Inferior parietal cortex (tissue), 1 donor: ENCODE results near the gene ACTMAP.
"Not testable (repeated sequence)": the region's sequence is repeated elsewhere in the genome, so short reads cannot be mapped to it uniquely, and the experiment has no call there.

Experiments
- DNase-seq: peaks from one replicate; pipeline ENCODE4 v3.0.0-alpha.2; 2016; ENCODE audit errors: extremely low spot score

ACTMAP gene

DNA sequence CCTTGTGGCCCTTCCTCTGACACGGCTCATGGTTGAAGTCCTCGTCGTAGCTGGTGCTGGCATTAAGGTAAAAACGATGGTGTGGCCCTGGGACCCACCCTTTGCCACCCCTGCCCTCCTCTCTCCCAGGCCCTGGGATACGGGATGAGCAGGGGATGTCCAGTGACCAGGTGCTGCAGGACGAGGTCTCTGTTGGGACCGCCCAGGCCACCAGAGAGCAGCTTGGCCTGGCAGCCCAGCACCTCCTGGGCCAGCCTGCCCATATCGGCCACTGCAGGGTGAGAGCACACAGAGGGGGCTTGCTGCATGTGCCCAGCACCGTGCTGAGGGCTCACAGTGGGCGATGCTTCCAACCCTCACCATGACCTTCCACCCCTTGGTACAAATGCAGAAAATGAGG, 6.4 kb downstream of the ACTMAP start:
- DNase-seq = no peak

- no peak for DNase-seq
Measured at GRCh38 chr19:40742886-40743285, 7.4 kb downstream of the ACTMAP start.

GRCh38 chr19:40742477-40742876, 7.8 kb downstream of the ACTMAP start:
- DNase-seq = no peak

DNA sequence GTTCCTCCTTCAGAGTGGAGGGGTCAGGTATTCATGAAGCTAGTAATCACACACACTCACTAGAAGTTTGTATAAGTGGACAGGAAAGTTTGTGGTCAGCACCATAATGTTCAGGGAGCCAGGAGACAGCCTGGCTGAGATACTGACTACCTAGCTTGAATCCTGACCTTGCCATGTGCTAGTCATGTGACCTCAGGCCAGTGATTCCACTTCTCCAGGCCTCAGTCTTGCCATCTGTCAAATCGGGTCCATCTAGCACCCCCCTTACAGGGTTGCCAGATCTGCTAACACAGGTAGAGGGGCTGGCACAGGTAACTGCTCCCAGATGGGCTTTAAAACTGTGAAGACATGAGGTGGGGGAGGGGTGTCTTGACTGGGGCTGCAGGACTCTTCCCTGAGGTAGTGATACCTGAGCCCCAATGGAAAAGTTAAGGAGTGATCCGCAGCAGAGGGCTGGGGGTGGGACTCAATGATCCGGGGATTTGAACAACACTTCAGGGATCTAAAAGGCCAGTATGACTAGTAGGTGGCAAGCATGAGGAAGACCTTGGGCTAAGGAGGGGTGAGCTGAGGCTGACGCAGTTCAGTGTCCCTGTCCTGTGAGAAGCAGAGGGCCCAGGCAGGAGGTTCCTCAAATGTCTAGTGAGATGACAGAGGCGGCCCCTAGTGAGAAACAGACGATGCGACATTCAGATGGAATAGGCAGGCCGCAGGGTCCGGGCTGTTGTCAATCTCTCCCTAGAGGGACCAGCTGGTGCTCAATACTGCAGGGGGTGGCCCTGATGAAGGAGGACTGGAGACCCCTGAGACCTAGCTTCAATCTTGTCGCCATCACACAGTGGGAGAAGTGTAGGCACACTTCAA, 8.5 kb downstream of the ACTMAP start:
- no peak for DNase-seq

GRCh38 chr19:40740747-40741146, 9.5 kb downstream of the ACTMAP start:
- DNase-seq = peak; percentile 58

GRCh38 chr19:40739871-40740703, 10.2 kb downstream of the ACTMAP start:
- DNase-seq = no peak

DNA sequence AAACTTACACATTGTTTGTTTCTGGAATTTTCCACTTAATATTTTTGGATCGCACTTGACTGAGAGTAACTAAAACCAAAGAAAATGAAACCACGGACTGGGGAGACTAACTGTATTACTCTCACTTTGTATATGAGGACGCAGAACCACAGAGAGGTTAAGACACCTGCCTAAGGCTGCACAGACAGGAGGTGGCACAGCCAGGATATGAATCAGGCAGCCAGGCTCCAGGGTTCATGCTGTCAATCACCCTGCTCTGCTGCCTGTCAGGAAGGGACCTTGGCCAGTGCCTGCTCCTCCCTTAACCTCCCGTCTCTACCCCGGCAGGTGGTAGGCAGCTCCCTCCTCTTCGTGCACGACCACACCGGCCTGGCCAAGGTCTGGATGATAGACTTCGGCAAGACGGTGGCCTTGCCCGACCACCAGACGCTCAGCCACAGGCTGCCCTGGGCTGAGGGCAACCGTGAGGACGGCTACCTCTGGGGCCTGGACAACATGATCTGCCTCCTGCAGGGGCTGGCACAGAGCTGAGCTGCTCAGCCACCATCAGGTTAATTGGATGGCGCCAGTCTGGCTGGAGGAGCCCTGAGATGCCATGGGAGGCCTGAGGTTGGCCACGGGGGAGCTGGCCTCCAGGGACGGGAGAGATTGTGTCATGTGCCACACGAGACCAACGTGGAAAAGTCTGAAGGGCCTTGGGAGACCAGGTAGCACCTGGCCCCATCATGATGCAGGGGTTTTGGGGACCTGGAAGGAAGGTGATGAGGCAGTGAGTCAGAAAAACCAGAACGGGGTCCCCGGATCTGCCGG, 11.0 kb downstream of the ACTMAP start:
- DNase-seq = no peak

GRCh38 chr19:40737102-40737644, 13.1 kb downstream of the ACTMAP start:
- no peak for DNase-seq

GRCh38 chr19:40736661-40737060, 13.6 kb downstream of the ACTMAP start:
- no peak for DNase-seq

- DNase-seq = no peak
Measured at GRCh38 chr19:40735013-40735771, 15.1 kb downstream of the ACTMAP start.

- DNase-seq = no peak
Measured at GRCh38 chr19:40733149-40733548, 17.1 kb downstream of the ACTMAP start.

GRCh38 chr19:40732304-40732703, 18.0 kb downstream of the ACTMAP start:
- not testable (repeated sequence) for DNase-seq

DNA sequence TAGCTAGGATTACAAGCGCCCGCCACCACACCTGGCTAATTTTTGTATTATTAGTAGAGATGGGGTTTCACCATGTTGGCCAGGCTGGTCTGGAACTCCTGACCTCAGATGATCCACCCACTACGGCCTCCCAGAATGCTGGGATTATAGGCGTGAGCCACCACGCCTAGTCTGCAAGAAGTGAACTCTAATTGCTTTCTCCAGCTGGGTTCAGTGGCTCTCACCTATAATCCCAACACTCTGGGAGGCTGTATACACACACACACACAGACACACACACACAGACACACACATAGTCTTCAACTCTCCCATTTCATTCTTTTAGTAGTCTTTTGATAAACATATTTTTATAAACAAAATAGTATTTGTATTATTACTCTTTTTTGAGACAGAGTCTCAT, 20.2 kb downstream of the ACTMAP start:
- DNase-seq = not testable (repeated sequence)

- DNase-seq = no peak
Measured at GRCh38 chr19:40726279-40726678, 24.0 kb downstream of the ACTMAP start.

- no peak for DNase-seq
Measured at GRCh38 chr19:40724855-40725254, 25.4 kb downstream of the ACTMAP start.

- DNase-seq = no peak
Measured at GRCh38 chr19:40724315-40724714, 26.0 kb downstream of the ACTMAP start.

GRCh38 chr19:40723661-40724254, 26.5 kb downstream of the ACTMAP start:
- DNase-seq = no peak

- DNase-seq = no peak
Measured at GRCh38 chr19:40721936-40722661, 28.2 kb downstream of the ACTMAP start.

- DNase-seq = no peak
Measured at GRCh38 chr19:40721140-40721486, 29.2 kb downstream of the ACTMAP start.

- no peak for DNase-seq
Measured at GRCh38 chr19:40719414-40719894, 30.8 kb downstream of the ACTMAP start.
